Neutrophil (primary cell): ENCODE results near the gene BMPR1B.

ENCODE experiments used
- H3K27ac ChIP-seq: fragments of 200-600 bp; sonication (generic); 2 replicates; pipeline ENCODE4 v1.5.1; 2016; ENCODE audit warnings: mild to moderate bottlenecking, moderate library complexity
- H3K27me3 ChIP-seq: fragments of 200-600 bp; sonication (generic); 2 replicates; pipeline ENCODE4 v1.6.0; 2016; ENCODE audit warnings: mild to moderate bottlenecking
- H3K36me3 ChIP-seq: fragments of 200-600 bp; sonication (generic); 2 replicates; pipeline ENCODE4 v1.5.1; 2017
- H3K4me1 ChIP-seq, 2 experiments: fragments of 200-600 bp in 1 of 2; sonication (generic) in 1 of 2; 1 replicate in 1 of 2; 2 replicates in 1 of 2; pipeline versions ENCODE4 v1.5.1 to v1.6.1; 2013 to 2016; ENCODE audit warnings: low read depth in 1 of 2, low read length in 1 of 2, mild to moderate bottlenecking in 1 of 2, moderate library complexity in 1 of 2; ENCODE audit not compliant: control insufficient read depth in 1 of 2, insufficient read depth in 1 of 2
- H3K4me3 ChIP-seq, 2 experiments: fragments of 200-600 bp in 1 of 2; sonication (generic) in 1 of 2; 1 replicate in 1 of 2; 2 replicates in 1 of 2; pipeline ENCODE4 v1.5.1; 2013 to 2016; ENCODE audit warnings: low read depth in 1 of 2, low read length in 1 of 2, mild to moderate bottlenecking in 1 of 2, moderate library complexity in 1 of 2
- H3K9me3 ChIP-seq: fragments of 200-600 bp; sonication (generic); 2 replicates; pipeline ENCODE4 v1.5.1; 2016
- CTCF ChIP-seq: fragments of 200-600 bp; sonication (generic); IDR thresholded peaks from 2 replicates; pipeline ENCODE4 v1.5.1; 2016; ENCODE audit warnings: antibody characterized with exemption

Gene BMPR1B

GRCh38 chr4:94877973-94878372 lies 120.2 kb downstream of the BMPR1B start:
- Histone ChIP-seq H3K36me3 (no peaks in the 10 kb centered on the region), H3K9me3 (no peaks in the 10 kb centered on the region), H3K4me3 (no peak overlapping the region), H3K4me1 (no peaks in the 10 kb centered on the region), H3K27me3 (no peaks in the 10 kb centered on the region), H3K27ac (no peak overlapping the region)
- no peak for TF ChIP-seq CTCF

GRCh38 chr4:94880956-94881355 lies 123.2 kb downstream of the BMPR1B start:
- H3K27ac ChIP-seq = no peak overlapping the region
- TF ChIP-seq CTCF = no peak
- H3K4me3 ChIP-seq = no peak overlapping the region
- no peaks in the 10 kb centered on the region for H3K27me3 ChIP-seq
- H3K4me1 ChIP-seq = no peaks in the 10 kb centered on the region
- H3K9me3 ChIP-seq = no peaks in the 10 kb centered on the region
- H3K36me3 ChIP-seq = no peaks in the 10 kb centered on the region

- no peak overlapping the region for H3K4me3 ChIP-seq
- H3K9me3 ChIP-seq = no peaks in the 10 kb centered on the region
- no peaks in the 10 kb centered on the region for H3K4me1 ChIP-seq
- H3K27me3 ChIP-seq = no peaks in the 10 kb centered on the region
- TF ChIP-seq CTCF = no peak
- no peaks in the 10 kb centered on the region for H3K36me3 ChIP-seq
- H3K27ac ChIP-seq = no peak overlapping the region
These were observed 125.0 kb downstream of the BMPR1B start for GRCh38 chr4:94882756-94883155.

GRCh38 chr4:94887027-94887426 lies 129.3 kb downstream of the BMPR1B start:
- H3K36me3 ChIP-seq = no peaks in the 10 kb centered on the region
- no peak for TF ChIP-seq CTCF
- H3K4me3 ChIP-seq = no peak overlapping the region
- no peaks in the 10 kb centered on the region for H3K4me1 ChIP-seq
- H3K27ac ChIP-seq = no peak overlapping the region
- no peaks in the 10 kb centered on the region for H3K9me3 ChIP-seq
- H3K27me3 ChIP-seq = no peaks in the 10 kb centered on the region

- H3K4me3 ChIP-seq = no peak overlapping the region
- H3K4me1 ChIP-seq = no peaks in the 10 kb centered on the region
- H3K36me3 ChIP-seq = no peaks in the 10 kb centered on the region
- H3K9me3 ChIP-seq = no peaks in the 10 kb centered on the region
- no peak for TF ChIP-seq CTCF
- H3K27ac ChIP-seq = no peak overlapping the region
- no peaks in the 10 kb centered on the region for H3K27me3 ChIP-seq
These were observed 131.8 kb downstream of the BMPR1B start for GRCh38 chr4:94889523-94889922.

GRCh38 chr4:94889946-94890345 lies 132.2 kb downstream of the BMPR1B start:
- Histone ChIP-seq H3K36me3 (no peaks in the 10 kb centered on the region), H3K27me3 (no peaks in the 10 kb centered on the region), H3K27ac (no peak overlapping the region), H3K4me1 (no peaks in the 10 kb centered on the region), H3K4me3 (no peak overlapping the region), H3K9me3 (no peaks in the 10 kb centered on the region)
- TF ChIP-seq CTCF = no peak
